ENCODE data around the gene ARL6IP5.

Gene ARL6IP5, protein sequence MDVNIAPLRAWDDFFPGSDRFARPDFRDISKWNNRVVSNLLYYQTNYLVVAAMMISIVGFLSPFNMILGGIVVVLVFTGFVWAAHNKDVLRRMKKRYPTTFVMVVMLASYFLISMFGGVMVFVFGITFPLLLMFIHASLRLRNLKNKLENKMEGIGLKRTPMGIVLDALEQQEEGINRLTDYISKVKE

GRCh38 chr3:69084326-69085167 is at the start of gene ARL6IP5:
Gene ARL6IP5, plus strand, starts transcription at chr3:69084937. Its CDS starts 111 bp downstream, at chr3:69085048.
- DNase-seq (ENCODE audit: low read depth in 3 of 3), result peak; percentile 83 to 90 (median 90)

DNA sequence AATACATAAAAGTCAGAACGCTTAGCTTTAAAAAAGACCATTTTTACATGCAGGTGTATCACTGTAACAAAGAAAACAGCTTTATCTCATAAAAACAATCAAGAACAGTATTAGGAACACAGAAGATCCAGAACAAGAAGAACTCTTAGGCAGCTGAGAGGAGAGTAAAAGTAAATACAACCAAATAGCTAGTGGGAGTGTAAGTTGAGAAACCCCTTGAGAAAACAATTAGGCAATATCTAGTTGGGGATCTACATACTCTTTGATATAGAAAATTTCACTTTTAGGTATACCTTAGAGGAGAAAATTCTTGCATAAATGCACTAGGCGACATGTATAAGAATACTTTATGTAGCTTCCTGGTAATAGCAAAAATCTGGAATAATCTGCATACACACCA is 40.1 kb upstream of the ARL6IP5 start:
- no peak for DNase-seq (ENCODE audit: low read depth in 3 of 3)

GRCh38 chr3:69048990-69049389 is 35.7 kb upstream of the ARL6IP5 start:
- no peak for DNase-seq (ENCODE audit: low read depth in 3 of 3)

DNA sequence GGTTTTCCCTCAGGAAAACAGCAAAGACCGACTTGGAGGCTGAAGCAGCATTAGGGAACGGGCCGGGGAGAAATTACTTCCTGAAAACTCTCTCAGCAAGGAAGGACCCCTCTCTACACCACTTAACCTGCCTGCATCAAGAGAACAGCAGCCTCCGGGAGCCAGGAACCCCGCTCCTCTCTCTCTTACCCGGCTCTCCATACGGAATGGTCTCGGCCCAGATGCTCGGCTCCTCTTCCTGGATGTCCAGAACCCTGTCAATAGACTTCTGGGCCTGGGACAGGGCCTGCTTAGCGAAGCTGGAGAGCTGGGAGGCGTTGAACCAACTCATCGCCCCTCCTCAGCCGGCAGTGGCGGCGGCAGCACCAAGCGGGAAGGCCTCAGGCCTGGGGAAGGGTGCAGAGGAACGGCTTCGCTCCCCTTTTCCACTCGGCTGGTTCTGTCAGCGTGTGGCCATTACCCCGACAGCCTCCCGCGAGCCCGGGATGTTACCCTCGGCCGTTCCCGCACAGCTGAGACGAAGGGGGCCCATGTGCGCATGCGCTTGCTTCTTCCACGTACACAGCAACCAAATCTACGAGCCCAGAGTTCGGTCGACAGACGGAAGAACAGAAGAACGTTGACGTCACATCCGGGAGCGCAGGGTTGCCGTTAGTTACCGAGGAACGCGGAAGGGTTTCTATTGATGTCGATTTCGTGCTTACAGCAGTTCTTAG is 32.8 kb upstream of the ARL6IP5 start, which contains the start of gene TMF1:
Gene TMF1, minus strand, starts transcription at position 578 of the 716 bp plus-strand sequence. Its CDS starts 247 bp downstream, at position 331.
- DNase-seq (ENCODE audit: low read depth in 3 of 3), result peak; percentile 93 to 96 (median 95)

DNA sequence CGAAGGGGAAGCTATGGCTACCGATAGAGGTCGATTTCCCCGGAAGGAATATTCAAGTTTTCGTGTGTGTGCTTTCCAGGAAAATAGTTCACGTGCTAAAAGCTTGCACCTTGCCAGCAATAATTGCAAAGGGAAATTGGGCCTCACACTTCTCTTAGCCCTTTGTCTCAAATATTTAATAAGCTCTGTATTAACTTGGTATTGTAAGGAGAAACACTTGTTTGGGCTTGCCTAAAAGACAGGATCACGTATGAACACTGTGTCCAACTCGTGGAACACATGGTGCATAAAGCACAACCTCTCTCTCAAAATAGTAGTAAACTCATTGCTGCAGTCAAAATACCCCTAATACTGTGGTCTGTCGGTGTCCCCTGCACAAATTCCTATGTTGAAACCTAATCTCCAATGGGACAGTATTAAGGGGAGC is 32.3 kb upstream of the ARL6IP5 start:
- DNase-seq (ENCODE audit: low read depth in 3 of 3), result no peak

DNA sequence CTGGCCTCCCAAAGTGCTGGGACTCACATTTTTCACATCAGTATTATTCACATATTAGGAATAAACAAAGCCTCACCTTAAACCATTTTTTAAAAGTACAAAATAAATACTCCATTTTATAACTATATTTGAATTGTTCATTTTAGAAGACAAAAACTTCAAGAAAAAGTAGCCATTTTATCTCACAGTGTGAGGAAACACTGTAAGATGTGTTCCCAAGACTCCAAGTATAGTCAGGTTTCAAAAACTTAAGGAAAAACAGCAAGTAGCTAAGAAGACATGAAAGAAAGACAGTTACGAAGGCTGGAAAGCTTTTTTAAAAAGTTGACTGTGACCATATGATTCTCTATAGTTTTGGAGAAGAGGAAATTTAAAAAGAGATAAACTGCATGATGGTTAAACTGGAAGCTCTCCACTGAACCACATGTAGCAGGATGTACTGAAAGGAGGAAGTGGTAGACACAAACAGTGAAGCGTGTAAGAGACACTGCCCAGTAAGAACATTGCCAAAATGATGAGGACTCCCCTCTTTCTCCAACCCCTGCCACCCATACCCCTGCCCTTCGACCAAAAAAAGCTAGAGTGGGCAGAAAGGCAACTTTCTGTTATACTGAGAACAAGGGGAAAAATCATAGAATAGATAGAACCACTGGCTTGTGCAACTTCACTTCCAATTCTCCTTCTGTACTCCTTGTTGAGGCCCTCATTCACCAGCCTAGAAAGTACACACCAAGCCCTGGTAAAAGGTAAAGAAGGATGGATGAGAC is 26.4 kb upstream of the ARL6IP5 start:
- no peak for DNase-seq (ENCODE audit: low read depth in 3 of 3)

GRCh38 chr3:69058947-69059224 is 25.9 kb upstream of the ARL6IP5 start:
- DNase-seq (ENCODE audit: low read depth in 3 of 3), result no peak

DNA sequence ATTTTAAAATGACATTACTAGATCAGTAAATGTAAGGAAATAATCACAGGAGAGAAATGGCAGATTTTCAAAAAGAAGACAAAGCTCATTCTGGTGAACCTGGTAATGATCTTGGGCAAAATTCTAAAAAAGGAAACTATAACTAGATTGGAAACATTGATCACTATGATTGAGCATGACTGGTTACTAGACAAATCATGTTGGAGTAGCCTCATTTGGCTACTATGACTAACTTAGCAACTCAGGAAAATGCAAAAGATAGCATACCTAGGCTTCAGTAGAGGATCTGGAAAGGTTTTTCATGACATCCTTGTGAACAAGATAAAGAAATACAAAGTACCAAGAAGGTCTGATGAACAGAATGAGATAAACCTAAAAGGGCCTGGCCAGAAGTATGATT is 25.0 kb upstream of the ARL6IP5 start:
- DNase-seq (ENCODE audit: low read depth in 3 of 3), result no peak

DNA sequence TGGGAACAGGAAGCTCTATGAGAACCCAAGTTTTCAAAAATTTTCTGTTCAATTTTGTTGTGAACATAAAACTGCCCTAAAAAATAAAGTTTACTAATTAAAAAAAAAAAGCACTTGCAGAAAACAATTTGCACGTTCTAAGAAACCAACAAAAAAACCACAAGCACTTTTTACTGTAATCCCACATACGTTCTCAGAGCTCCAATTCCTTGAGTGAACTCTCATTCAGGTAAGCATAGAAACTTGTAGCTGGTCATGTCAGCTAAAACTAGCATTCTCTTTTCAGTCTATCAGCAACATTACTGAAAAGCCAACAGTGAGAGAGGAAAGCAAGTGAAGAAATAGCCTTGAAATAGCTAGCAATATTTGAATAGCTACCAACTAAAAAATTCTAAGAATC is 21.1 kb upstream of the ARL6IP5 start:
- DNase-seq (ENCODE audit: low read depth in 3 of 3), result no peak

DNA sequence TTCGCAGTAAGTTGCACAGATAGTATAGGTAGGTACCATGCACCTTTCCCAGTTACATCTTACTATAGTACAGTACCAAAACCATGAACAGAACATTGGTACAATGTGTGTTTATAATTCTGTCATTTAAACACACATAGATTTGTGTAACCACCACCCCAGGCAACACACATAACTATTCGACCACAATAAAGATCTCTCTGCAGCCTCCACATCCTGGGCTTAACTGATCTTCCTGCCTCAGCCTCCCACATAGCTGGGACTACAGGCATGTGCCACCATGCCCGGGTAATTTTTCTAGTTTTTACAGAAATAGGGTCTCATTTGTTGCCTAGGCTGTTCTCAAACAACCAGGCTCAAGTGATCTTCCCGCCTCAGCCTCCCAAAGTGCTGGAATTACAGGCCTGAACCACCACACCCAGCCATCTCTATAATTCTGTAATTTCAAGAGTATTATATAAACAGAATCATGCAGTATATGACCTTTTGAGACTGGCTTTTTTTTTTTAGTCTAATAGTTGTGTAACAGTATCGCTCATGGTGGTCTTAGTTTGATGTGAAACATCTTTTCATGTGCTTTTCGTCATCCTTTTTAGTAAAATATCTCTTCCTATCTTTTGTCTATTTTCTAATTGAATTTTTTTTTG is 19.3 kb upstream of the ARL6IP5 start:
- DNase-seq (ENCODE audit: low read depth in 3 of 3), result no peak

DNA sequence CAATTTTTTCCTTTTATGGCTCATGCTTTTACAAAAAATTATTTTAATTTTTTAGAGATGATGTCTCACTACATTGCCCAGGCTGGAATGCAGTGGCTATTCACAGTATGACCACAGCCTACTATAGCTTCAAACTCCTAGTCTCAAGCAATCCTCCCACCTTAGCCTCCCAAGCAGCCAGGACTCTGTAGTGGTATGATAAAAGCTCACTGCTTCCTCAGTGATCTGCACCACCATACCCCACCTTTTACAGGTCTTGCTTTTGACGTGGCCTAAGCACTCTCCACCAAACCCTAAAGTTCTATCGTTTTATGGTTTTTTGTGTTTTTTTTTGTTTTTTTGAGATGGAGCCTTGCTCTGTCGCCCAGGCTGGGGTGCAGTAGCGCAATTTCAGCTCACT is 18.6 kb upstream of the ARL6IP5 start:
- no peak for DNase-seq (ENCODE audit: low read depth in 3 of 3)

GRCh38 chr3:69072928-69073327 is 11.8 kb upstream of the ARL6IP5 start:
- DNase-seq (ENCODE audit: low read depth in 3 of 3), result no peak

GRCh38 chr3:69079269-69080159 is 5.2 kb upstream of the ARL6IP5 start:
- DNase-seq (ENCODE audit: low read depth in 3 of 3), result no peak

DNA sequence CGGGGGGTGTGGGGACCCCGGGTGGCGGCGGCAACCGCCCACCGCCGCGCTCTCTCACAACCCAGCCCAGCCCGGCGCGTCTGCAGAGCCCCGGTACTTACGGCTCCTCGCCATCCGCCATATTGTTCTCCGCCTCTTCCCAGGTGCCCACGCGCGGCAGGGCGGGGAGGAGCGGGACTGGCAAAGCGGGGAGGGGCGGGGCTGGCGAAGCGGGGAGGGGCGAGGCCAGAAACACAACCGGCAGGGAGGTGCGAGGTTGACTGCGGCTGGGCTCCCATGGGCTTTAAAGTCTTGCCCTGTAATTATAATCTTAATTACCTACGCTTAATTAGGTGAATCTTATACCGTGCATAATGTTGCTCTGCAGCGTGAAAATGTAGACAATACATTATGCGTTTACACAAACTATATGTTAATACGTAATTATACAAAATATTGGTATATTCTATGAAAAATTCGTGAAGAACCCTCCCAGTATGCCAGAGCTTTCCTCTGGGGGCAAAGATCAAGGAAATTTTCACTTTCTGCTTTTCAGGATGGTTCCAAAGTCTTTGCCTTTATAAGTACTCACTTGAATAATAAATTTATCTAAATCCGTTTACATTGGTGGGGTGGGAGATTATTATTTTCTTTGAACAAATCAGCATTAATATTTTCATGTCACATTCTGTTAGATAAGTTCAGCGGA is 4.4 kb upstream of the ARL6IP5 start, which contains the start of gene UBA3:
Gene UBA3, minus strand, starts transcription at position 133 of the 688 bp plus-strand sequence. Its CDS starts 12 bp downstream, at position 121.
- DNase-seq (ENCODE audit: low read depth in 3 of 3), result peak; percentile 85 to 97 (median 86)

DNA sequence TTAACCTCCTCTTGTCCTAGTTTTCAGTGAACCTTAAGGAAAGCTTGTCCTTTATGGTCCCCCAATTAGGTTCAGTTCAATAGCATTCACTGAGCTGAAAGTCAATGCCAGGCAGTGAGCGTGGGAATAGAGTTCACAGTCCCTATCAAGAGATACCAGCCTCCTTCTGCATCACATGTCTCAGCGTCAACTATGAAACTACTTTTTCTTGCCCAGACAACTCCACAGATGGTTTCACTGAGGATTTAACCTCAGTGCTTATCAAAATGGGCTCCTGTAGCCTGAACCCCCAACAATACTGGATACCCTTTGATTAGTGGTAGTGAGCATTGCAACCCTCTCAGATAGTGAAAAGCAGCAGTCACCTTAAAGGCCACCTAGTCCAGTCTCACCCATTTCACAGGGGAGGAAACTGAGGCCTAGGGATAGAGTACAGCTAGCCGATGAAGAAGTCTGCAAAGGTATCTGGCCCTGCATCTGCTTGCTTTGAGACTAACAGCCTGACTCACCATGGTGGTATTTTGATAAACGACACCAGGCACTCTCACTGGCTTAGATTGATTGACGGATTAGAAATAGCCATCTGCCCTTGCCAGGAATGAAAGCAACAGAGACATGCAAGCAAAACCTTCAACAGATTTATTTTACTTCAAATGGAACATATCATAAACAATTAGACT is 3.0 kb upstream of the ARL6IP5 start:
- DNase-seq (ENCODE audit: low read depth in 3 of 3), result no peak

GRCh38 chr3:69082361-69082760 is 2.4 kb upstream of the ARL6IP5 start:
- no peak for DNase-seq (ENCODE audit: low read depth in 3 of 3)

- peak; percentile 63 to 76 (median 63) for DNase-seq (ENCODE audit: low read depth in 3 of 3)
These were observed 1.9 kb upstream of the ARL6IP5 start for GRCh38 chr3:69082805-69083204.

DNA sequence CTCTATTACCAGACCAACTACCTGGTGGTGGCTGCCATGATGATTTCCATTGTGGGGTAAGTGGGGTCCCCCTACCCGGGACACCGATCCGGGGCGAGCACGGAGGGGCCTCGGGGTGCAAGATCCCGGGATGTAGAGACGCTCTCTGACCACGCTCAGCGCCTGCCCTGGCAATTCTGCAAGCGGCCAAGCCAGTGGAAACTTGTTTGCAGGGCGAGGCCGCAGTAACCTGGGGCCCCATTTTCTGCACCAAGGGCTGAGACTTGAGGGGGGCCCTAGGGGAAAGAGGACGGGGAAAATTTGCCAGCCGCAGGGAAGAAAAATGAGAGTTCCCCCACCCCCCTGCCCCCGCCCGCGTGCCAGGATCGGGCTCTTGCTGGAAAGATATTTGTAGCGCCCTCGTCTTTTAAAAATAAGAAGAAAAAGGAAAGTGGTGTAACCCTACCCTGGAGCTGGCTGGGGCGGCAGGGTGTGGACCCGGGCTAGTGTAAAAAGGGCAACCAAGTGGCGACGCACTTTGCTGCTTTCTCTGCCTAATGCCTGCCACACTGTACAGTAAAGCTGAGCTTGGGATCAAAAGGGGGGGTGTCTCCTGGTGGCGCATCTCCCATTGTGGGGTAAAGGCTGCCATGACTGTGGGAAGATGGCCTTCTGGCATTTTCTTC is 563 bp downstream of the ARL6IP5 start:
- DNase-seq (ENCODE audit: low read depth in 3 of 3), result no peak
